Ovary (tissue), 9 donors: ENCODE results near the gene AFF3. TPM values are rescaled to one million over a fixed set of nuclear protein-coding genes. Genes with fewer than 3 reads are reported as not detected.

Experiments
- DNase-seq, 5 donors: peaks; one replicate each; pipeline ENCODE4 v3.0.0-alpha.2; 2019 to 2020
- H3K27ac ChIP-seq, 2 donors: fragments of 200-600 bp; one replicate each; pipeline versions ENCODE4 v1.5.1 to v1.8.0; 2019 to 2022
- H3K27me3 ChIP-seq: fragments of 200-600 bp; one replicate; pipeline ENCODE4 v1.8.0; 2022
- H3K36me3 ChIP-seq: fragments of 200-600 bp; sonication (generic); one replicate; pipeline ENCODE4 v1.5.1; 2019
- H3K4me1 ChIP-seq: one replicate; pipeline ENCODE4 v1.8.1; 2013; ENCODE audit warnings: mild to moderate bottlenecking, moderate library complexity; ENCODE audit not compliant: insufficient read depth
- H3K4me3 ChIP-seq: fragments of 200-600 bp; sonication (generic); one replicate; pipeline ENCODE4 v1.5.1; 2017
- H3K9me3 ChIP-seq, 2 donors: fragments of 200-600 bp in 1 of 2; sonication (generic) in 1 of 2; one replicate each; pipeline versions ENCODE4 v1.5.1 to v1.8.1; 2013 to 2019; ENCODE audit warnings: mild to moderate bottlenecking in 1 of 2, moderate library complexity in 1 of 2
- EP300 ChIP-seq: sonication (generic); formaldehyde crosslinking; IDR thresholded peaks from one replicate; pipeline ENCODE4 v1.6.1; 2017; ENCODE audit warnings: antibody characterized with exemption
- POLR2A ChIP-seq: fragments of 450-650 bp; IDR thresholded peaks from one replicate; pipeline ENCODE4 v1.6.1; 2017; ENCODE audit warnings: antibody characterized with exemption, mild to moderate bottlenecking, moderate library complexity
- WGBS, 3 donors: extraction: QIAGEN DNeasy Blood & Tissue Kit in 1 of 3; methylation state at CpG; one replicate each; pipeline versions ENCODE4 v1.1.5 to v1.1.7; 2013 to 2017; 5-methylcytosine and 5-hydroxymethylcytosine counted together
- intact Hi-C, 4 donors: fragments of 100-400 bp; cut with DNase I; formaldehyde crosslinking; loops; one replicate each; pipeline versions ENCODE4 v1.11.0 to v1.15.1; 2022 to 2023
- polyA plus RNA-seq, 2 donors: library from polyadenylated mRNA; stranded (reverse); fragments of 200-250 nt in 1 of 2; fragments of 350-450 nt in 1 of 2; fragmentation: Illumina TruSeq in 1 of 2; extraction: RNeasy Lipid Tissue Mini Kit (QIAGEN cat#74804) in 1 of 2; gene quantifications; one replicate each; pipeline ENCODE4 v1.2.3, GENCODE V29; 2013 to 2014
- total RNA-seq, 7 donors: library from RNA; depleted of rRNA in 2 of 7; stranded (reverse); fragments of >200 nt in 2 of 7; fragmentation: NEBNext Ultra II Directional in 3 of 7; extraction: Animal tissue kit (Norgen Biotek cat#: 25700) in 3 of 7; gene quantifications; one replicate each; pipeline versions ENCODE4 v1.1.0 to v1.2.4, GENCODE V29; 2016 to 2023
- TF ChIP-seq, protein P1 (sequence below), 3 donors: fragments of 450-650 bp in 2 of 3; fragments of 200-600 bp in 1 of 3; IDR thresholded peaks; one replicate each; pipeline versions ENCODE4 v1.5.1 to v1.8.0; 2016 to 2022; ENCODE audit warnings: antibody characterized with exemption in 3 of 3, mild to moderate bottlenecking in 1 of 3
- donor health status: DM: no; HTN: no; CAD: no; lungs with moderate emphysema.
- donor health status: DM: no; HTN: no; CAD: no.
- donor health status: Bipolar disorder and iron deficiency.
- donor health status: DM: yes; HTN: yes; CAD: no.
- donor health status: DM: no; HTN: no; CAD: no.
- donor health status: DM: yes; HTN: yes; CAD: no.

AFF3 gene
- total and polyA plus RNA-seq, 9 donors, result 5.9 to 40.8 (median 25.7) TPM

DNA sequence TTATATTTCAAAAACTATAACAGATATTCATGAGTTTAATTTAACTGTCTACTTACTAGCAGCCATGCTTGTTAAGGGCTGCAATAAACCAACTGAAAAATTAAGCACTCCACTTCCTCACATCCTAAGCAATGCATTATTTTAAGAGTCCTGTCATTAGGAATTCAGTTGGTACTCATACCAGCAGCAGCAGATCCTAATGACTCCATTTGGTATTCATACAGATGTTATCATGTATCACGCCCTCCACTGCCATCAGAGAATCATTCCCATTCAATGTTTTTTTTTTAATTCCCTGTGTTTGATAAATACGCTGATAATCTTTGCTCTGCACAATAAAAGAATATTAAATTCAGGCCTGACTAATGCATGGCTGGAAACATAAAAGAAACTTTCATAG lies 236.8 kb downstream of the AFF3 start:
- no peak for DNase-seq
- Histone ChIP-seq H3K36me3 (no peaks in the 10 kb centered on the region), H3K4me3 (no peak overlapping the region), H3K9me3 (no peaks in the 10 kb centered on the region), H3K4me1 (no peaks in the 10 kb centered on the region), H3K27me3 (no peaks in the 10 kb centered on the region), H3K27ac (no peak overlapping the region)
- intact Hi-C loops, result no loop called here
- TF ChIP-seq POLR2A, result no peak
- TF ChIP-seq EP300, result no peak
- TF ChIP-seq, protein P1, sequence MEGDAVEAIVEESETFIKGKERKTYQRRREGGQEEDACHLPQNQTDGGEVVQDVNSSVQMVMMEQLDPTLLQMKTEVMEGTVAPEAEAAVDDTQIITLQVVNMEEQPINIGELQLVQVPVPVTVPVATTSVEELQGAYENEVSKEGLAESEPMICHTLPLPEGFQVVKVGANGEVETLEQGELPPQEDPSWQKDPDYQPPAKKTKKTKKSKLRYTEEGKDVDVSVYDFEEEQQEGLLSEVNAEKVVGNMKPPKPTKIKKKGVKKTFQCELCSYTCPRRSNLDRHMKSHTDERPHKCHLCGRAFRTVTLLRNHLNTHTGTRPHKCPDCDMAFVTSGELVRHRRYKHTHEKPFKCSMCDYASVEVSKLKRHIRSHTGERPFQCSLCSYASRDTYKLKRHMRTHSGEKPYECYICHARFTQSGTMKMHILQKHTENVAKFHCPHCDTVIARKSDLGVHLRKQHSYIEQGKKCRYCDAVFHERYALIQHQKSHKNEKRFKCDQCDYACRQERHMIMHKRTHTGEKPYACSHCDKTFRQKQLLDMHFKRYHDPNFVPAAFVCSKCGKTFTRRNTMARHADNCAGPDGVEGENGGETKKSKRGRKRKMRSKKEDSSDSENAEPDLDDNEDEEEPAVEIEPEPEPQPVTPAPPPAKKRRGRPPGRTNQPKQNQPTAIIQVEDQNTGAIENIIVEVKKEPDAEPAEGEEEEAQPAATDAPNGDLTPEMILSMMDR (IDR thresholded peaks at IDR 0.05), result no peak
- WGBS, 3 donors, result 91 to 95% (median 94%) methylated on average over 2 of the region's 2 CpGs

DNA sequence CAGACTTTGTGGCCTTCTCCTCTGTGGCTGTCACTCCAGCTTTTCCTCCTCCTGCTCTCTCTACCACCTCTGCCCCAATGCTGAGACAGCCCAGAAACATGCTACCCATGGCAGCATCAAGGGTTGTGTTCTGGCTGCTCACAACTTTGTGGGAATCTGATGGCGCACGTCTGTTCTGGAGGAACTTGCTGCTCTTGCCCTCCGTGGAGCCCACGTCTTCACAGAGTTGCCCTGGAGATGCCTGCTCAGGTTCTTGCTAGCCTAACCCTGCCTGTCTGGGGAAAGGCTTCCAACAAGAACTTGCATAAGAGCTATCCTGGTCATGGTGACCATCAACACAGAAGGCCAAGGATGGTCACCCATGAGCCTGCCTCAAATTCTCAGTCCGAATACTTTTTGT lies 237.4 kb downstream of the AFF3 start:
- Histone ChIP-seq H3K9me3 (no peaks in the 10 kb centered on the region), H3K36me3 (no peaks in the 10 kb centered on the region), H3K27ac (no peak overlapping the region), H3K4me1 (no peaks in the 10 kb centered on the region), H3K4me3 (no peak overlapping the region), H3K27me3 (no peaks in the 10 kb centered on the region)
- 87 to 94% (median 92%) methylated on average over 5 of the region's 5 CpGs for WGBS, 3 donors
- no peak for DNase-seq
- intact Hi-C loops, result no loop called here
- TF ChIP-seq, protein P1 (IDR thresholded peaks at IDR 0.05), result no peak
- TF ChIP-seq EP300 (no peak), POLR2A (no peak)

DNA sequence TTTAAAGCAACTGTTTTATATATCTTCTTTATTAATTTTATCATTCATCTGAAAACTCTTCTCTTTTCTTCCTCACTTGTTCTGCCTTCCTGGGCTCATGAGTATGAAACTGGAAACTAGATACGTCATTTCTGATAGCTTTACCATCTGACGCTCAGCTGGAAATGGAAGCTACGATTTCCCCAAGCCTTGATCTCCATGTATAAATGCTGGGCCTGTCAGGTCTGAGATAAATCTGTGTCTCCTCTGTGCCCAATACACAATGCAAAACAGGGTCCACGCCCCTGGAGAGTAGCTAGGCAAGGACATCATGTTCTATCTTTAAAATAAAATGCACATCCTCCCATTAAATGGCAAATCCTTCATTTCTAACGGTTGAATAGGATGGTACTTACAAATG lies 238.4 kb downstream of the AFF3 start:
- Histone ChIP-seq H3K27ac (no peak overlapping the region), H3K27me3 (no peaks in the 10 kb centered on the region), H3K9me3 (no peaks in the 10 kb centered on the region), H3K36me3 (no peaks in the 10 kb centered on the region), H3K4me1 (no peaks in the 10 kb centered on the region), H3K4me3 (no peak overlapping the region)
- intact Hi-C loops, result no loop called here
- TF ChIP-seq EP300 (no peak), POLR2A (no peak)
- TF ChIP-seq, protein P1 (IDR thresholded peaks at IDR 0.05), result no peak
- WGBS, 3 donors, result 81 to 90% (median 82%) methylated on average over 5 of the region's 5 CpGs
- no peak for DNase-seq

DNA sequence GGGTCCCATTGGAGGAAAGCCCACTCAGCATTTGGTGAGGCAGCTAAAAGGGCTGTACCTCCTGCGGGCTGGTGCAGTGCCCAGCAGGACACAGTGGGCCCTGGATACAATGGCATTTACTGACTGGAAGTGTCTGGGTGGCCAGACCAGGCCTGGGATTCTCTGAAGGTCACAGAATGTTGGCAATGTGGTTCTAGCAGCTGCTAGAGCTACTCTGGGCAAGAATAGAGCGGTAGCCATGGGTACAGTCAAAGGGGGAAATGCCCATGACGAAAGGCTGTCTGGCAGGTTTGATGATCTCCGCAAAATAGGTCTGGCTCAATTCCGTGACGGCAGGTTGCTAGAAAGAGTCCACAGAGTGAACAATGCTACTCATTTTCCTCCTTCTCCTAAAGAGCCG lies 241.8 kb downstream of the AFF3 start:
- H3K36me3 ChIP-seq, result no peaks in the 10 kb centered on the region
- H3K27ac ChIP-seq, result no peak overlapping the region
- no peaks in the 10 kb centered on the region for H3K9me3 ChIP-seq
- intact Hi-C loops, result no loop called here
- WGBS, 3 donors, result 95 to 97% (median 96%) methylated on average over 7 of the region's 7 CpGs
- TF ChIP-seq EP300 (no peak), POLR2A (no peak)
- TF ChIP-seq, protein P1 (IDR thresholded peaks at IDR 0.05), result no peak
- H3K4me3 ChIP-seq, result no peak overlapping the region
- DNase-seq, result no peak
- no peaks in the 10 kb centered on the region for H3K27me3 ChIP-seq
- no peaks in the 10 kb centered on the region for H3K4me1 ChIP-seq

DNA sequence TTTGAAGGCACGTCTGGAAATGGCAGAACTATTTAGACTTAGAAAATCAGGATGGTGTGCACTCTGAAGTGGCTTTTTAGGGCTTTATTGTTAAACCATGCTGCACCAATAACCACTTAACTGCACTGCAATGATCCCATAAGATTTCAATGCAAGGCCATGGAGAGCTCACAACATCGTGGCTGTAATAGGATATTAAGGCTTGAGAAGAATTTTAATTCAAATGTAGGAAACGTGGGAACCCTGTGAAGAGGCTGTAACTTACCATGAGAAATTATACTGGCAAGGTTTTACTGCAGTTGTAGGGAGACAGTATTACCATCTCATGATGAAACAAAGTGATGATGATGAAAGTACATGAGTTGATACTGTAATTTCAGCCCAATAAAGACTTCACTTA lies 242.5 kb downstream of the AFF3 start:
- Histone ChIP-seq H3K36me3 (no peaks in the 10 kb centered on the region), H3K27ac (no peak overlapping the region), H3K4me1 (no peaks in the 10 kb centered on the region), H3K9me3 (no peaks in the 10 kb centered on the region), H3K4me3 (no peak overlapping the region), H3K27me3 (no peaks in the 10 kb centered on the region)
- TF ChIP-seq, protein P1 (IDR thresholded peaks at IDR 0.05), result no peak
- TF ChIP-seq EP300 (no peak), POLR2A (no peak)
- intact Hi-C loops, result no loop called here
- WGBS, 3 donors, result 89 to 93% (median 91%) methylated on average over 3 of the region's 3 CpGs
- no peak for DNase-seq
